KBM-7 (cell line): ENCODE measurements around the gene SLAMF1.
"Not testable (repeated sequence)": the region's sequence is repeated elsewhere in the genome, so short reads cannot be mapped to it uniquely, and the experiment has no call there.

ENCODE experiments used
- DNase-seq: peaks from one replicate; pipeline ENCODE4 v3.0.0-alpha.2; 2015
- in situ Hi-C: fragments of 300-500 bp; cut with MboI; formaldehyde crosslinking; loops from 2 replicates; pipeline ENCODE4 v1.14.3; 2020; ENCODE audit warnings: low sequenced_read_pairs, low pct_unique_long_range_greater_than_20kb, mixed read lengths

Gene SLAMF1

DNA sequence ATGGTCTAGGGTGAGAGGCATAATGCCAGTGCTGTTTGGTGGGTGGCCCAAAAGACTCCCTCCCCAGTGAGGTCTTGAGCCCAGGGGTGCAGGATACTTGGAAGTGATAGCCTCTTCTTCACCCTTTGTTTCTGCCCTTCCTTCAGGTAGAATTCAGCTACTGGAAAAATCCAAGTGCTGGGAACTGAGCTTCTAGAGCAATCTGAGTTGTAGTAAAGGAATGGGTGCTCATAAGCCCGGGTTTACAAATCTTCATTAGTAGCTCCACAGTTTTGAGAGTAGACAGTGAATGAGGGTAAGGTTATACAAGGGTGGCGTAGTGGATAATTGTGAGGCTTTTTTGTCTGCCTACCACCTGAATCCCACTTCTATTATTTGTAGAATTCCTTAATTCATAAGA is 38.3 kb downstream of the SLAMF1 start:
- DNase-seq = no peak
- in situ Hi-C loops = no loop called here

DNA sequence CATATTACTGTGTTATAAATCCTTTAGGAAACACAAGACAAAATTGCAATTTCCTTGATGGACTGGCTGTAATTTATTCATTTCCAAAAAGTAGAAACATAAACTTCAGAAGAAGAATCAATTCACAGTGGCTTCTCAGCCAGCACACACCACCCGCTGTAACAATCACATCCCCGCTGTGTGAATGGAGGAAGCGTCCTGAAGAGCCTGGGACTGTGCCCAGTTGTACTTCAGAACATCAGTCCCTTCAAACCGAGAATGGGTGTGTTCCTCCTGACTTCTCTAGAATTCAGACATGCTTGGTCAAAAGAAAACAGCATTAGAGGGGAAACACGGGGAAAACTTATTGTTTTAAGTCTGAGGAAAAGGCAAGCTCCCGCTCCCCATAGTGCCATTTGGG is 38.8 kb downstream of the SLAMF1 start:
- DNase-seq = no peak
- in situ Hi-C loops = no loop called here

DNA sequence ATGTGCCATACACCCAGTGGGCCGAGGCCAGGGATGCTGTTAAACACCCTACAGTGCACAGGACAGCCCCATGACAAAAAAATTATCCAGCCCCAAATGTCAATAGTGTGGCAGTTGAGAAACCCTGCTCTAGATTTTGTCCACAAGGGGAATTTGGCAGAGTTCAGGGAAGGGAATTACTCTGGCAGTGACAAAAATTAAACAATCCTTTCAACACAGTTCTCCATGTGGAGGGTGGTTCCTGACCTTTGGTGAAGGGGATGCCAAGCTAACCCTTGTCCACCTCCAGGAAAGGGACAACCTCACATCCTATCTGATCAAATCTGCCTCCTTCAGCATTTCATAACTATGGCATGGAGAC is 39.2 kb downstream of the SLAMF1 start:
- in situ Hi-C loops = no loop called here
- no peak for DNase-seq

DNA sequence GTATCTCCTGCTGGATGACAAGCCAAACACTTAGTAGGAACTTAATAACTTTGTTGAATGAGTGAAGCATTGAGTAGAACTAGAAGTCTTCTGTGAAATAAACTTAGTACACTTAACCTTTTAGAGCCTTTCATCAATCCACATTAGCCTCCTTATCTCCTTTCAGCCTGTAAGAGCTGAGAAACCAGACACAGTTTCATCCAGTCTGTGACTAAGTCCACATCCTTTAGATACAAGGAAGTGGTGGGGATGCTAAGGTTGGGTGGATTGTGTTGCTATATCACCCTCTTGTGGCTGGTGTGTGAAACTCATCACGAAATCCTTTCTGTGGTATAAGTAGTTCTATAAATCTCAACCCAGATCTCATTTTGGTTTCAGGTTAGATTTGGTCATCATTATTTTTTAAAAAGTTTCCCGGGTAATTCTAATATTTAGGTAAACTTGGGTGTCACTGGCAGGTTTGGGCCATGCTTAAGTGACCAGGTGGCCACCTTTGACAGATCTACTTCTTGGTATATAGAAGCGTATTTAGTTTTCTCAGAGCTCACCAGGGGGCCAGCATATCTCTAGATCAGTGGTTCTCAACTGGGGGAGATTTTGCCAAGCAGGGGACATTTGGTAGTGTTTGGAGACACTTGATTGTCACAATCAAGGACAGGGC is 39.7 kb downstream of the SLAMF1 start:
- in situ Hi-C loops = no loop called here
- peak; percentile 92 for DNase-seq

DNA sequence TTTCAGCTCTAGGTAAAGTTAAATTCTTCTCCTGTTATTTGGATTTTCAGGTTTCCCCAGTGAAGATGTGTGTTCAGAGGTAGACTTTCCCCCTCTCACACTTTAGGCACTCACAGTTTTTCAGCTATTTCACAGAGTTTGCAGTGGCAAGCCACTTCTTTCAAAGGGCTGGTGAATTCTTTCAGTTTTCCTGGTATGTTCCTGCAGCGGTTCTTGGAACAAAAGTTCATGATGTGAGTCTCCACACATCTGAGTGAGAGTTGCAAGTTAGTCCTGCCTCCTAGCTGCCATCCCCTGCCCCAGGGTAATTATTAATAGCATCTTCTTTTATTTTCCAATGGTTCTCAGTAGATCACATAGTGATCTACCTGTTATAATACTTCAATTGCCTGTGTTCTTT is 40.2 kb downstream of the SLAMF1 start:
- in situ Hi-C loops = no loop called here

DNA sequence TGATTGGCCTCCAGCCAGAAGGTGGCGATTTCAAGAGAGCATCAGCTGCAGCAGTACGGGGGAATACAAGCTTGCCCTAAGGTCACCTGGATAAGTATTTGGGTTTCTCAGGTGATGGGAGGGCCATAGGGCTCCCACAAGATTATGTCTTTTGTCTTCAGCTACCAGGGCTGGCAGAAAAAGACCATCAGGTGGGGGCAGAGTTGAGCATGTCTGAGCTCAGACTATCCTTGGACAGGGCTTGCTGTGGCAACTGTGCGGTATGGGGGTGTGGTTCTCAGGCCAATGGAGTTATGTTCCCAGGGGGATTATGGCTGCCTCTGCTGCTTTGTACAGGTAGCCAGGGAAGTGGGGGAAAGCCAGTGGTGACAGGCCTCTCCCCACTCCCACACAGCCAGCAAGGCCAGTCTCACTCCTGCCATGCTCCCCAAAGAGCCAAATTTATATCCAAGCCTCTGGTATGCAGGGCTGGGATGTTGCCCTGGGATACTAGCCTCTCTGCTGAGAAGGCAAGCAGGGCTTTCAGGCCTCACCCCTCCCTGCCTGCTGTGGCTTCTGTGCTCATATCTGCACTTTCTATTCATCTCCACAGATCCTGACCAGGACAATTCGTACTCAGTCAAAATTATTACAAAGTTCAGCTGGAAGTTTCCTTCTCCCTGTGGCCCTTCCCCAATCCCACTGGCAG is 40.9 kb downstream of the SLAMF1 start:
- in situ Hi-C loops = no loop called here
- DNase-seq = no peak

More for the DNA sequence above, 40.2 kb downstream of the SLAMF1 start:
- no peak for DNase-seq

DNA sequence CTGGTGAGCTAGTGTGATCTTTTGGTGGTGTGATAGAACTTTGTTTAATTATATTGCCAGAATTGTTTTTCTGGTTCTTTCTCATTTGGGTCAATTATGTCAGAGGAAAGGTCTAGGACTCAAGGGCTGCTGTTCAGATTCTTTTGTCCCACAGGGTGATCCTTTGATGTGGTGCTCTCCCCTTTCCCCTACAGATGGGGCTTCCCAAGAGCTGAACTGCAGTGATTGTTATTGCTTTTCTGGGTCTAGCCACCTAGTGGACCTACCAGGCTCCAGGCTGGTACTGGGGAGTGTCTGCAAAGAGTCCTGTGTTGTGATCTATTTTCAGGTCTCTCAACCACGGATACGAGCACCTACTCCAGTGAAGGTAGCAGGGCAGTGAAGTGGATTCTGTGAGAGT is 41.6 kb downstream of the SLAMF1 start:
- in situ Hi-C loops = no loop called here
- no peak for DNase-seq

DNA sequence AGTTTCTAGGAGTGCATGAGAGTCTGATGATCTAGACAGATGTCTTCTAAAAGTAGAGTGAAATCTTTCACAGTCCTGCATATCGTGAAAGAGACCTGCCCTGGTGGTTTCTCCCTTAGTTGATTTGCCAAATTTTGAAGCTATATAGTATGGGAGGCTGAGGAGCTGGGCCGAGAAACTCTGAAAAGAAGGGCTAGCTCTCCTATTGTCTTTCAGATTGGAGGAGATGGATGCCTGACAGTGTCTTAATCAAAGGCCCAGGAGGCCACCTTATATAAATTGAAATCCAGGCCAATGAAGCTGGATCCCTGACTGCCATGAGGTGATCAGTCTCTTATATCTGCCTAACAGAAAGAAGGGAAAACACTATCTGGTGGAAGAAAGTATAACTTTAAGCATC is 49.1 kb downstream of the SLAMF1 start:
- DNase-seq = no peak
- in situ Hi-C loops = no loop called here

DNA sequence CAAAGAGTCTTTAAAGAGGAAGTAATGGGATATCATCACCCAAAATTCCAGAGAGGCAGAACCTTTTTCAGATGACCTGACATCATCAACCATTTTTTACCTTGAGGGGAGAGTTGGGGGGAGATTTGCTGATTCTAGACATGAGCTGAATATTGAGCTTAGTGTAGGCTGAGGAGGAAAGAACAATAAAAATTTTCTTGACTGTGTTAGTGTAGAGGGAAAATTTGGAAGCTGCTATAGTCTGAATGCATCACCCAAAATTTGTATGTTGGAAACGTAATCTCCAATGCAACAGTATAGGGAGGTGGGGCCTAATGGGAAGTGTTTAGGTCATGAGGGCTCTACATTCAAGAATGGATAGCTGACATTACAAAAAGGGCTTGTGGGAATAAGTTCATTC is 49.8 kb downstream of the SLAMF1 start:
- DNase-seq = no peak
- in situ Hi-C loops = no loop called here

DNA sequence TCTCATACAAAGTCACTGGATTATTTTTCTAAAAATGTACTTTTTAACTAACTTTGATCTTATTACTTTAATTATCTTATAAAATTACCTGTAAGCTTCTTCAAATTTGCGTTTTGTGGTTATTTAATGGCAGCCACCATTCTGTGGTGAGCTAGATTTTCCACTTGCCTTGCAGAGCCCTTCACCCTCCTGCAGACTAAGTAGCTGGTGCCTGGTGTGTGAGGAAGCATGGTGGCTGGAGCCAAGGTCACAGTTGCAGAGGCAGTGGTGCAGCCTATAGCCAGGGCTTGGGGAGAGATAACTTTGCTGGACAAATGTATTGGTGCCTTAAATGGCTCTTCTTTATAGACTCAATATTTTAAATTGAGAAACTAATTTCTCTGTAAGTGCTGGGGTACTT is 56.4 kb downstream of the SLAMF1 start:
- DNase-seq = no peak
- in situ Hi-C loops = no loop called here

DNA sequence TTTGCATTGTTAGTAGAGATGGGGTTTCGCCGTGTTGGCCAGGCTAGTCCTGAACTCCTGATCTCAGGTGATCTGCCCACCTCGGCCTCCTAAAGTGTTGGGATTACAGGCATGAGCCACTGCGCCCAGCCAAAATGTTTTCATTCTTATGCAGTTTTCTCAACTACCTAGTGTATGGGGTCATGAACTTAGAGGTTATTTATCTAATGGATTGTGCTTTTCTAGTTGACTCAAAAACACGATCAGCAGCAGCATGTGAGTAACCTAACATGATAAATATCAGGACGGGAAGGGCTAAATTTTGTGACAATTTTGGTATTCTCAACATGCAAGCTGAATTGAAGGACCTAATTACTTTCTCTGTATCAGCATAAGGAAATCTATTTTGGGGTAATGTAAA is 58.4 kb downstream of the SLAMF1 start:
- DNase-seq = no peak

DNA sequence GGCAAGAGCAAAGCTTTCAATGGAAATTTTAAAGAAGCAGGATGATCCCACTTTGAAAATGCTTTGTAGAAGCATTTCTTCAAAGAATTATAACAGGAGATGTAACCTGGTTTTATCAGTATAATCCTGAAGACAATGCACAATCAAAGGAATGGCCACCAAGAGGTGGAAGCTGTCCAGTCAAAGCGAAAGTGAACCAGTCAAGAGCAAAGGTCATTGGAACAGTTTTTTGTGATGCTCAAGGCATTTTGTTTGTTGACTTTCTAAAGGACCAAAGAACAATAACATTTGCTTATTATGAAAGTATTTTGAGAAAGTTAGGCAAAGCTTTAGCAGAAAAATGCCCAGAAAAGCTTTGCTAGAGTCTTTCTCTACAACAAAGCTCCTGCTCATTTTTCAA is 62.1 kb downstream of the SLAMF1 start:
- DNase-seq = no peak
- in situ Hi-C loops = no loop called here

More for the DNA sequence above, 58.4 kb downstream of the SLAMF1 start:
- in situ Hi-C loops = no loop called here

DNA sequence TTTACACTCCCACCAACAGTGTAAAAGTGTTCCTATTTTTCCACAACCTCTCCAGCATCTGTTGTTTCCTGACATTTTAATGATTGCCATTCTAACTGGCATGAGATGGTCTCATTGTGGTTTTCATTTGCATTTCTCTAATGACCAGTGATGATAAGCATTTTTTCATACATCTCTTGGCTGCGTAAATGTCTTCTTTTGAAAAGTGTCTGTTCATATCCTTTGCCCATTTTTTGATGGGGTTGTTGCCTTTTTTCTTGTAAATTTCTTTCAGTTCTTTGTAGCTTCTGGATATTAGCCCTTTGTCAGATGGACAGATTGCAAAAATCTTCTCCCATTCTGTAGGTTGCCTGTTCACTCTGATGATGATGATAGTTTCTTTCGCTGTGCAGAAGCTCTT is 63.9 kb downstream of the SLAMF1 start:
- in situ Hi-C loops = not testable (repeated sequence)

DNA sequence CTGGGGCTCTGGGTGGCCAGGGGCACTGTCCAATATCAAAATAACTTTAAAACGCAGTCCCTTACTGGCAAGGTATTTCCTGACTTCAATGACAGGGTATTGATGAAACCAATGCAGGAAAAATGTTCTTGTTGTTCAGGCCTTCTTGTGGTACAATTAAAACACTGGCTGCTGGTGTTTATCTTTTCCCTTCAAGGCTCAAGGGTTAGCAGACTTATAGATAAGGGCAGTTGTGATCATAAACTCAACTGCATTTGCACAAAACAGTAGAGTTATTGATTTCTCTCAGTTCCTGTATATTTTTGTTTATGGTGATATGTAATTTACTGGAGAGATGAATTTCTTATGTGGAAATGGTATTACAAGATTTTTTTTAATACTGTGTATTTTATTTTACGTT is 64.9 kb downstream of the SLAMF1 start:
- in situ Hi-C loops = no loop called here
- no peak for DNase-seq

More for the DNA sequence above, 63.9 kb downstream of the SLAMF1 start:
- DNase-seq = not testable (repeated sequence)

DNA sequence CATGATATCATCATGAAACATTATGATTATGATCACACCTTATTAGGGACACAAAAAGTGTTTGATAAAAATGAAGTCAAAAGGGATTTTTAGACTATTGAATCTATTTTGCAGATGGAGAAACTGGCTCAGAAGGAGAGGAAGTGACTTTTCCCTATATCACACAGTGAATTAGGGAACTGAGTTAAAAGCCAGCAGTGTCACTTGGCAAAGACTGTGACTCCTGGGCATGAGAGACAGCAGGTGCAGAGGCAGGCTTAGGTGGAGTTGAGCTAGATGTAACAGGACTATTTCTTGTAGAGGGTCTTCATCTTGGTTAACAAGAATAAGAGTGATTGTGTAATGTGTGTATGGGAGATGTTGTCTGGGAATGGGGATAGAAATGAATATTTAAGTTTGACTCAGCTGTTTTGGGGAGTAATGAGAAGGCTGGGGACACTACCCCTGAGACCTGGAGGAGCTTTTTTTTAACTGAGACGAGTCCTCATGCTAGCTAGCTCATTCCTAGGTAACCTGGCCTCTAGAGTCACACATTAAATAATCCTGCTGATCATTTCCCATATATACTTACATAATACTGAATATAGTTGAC is 66.5 kb downstream of the SLAMF1 start:
- in situ Hi-C loops = no loop called here
- no peak for DNase-seq

DNA sequence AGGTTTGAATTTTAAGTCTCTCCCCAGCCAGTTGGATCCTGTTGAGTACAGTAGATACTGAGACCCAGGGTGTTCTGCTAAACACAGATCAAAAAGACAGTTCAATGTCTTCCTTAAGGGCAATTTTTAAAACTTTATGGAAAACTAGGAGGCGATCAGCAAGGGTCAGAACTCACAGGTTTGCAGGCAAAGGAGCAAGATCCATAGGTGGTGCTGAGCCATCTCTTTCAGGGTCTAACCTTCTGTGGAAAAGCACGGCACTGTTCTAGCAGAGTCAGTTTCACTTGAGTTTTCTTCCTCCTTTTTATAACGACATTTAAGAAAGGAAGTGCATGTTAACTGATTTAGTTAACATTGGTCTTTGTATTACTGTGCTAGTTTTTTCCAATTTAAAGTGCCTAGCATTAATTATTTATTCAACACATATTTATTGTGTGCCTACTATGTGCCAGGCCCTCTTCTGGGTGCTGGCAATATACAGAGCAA is 67.6 kb downstream of the SLAMF1 start, which contains the start of gene CD84:
Gene CD84 (minus strand): TSS at position 281 of the 486 bp plus-strand sequence. CDS start 59 bp downstream, at position 222.
- peak; percentile 55 for DNase-seq
- in situ Hi-C loops = no loop called here

DNA sequence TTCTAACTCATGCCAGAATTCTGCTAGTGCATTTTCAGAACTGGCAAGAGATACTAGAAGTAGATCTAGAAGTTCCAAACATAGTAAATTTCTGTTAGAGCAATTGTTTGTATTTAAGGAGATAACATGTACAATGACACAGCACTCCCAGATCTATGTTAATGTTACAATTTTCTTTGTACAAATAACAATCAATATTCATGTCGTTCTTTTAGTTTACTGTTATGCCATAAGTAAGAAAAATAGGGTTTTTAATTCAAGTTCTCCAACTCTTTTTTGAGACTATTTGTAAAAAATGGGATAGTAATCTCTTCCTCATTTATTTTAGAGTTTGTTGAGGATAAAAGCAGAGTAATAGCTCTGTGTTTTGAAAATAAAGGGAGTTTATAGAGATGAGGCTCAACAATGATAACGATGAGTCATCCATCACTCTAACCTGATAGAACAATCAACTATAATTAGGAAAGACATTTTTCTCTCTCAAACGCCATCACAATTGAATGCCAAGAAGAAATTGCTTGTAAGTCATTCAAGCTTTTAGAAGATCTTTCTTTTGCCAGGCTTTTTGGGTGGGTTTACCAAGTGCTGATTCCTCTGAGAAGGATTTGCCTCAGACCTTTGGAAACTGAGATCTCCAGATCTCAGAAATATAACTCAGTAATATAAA is 68.2 kb downstream of the SLAMF1 start:
- no peak for DNase-seq
- in situ Hi-C loops = no loop called here

DNA sequence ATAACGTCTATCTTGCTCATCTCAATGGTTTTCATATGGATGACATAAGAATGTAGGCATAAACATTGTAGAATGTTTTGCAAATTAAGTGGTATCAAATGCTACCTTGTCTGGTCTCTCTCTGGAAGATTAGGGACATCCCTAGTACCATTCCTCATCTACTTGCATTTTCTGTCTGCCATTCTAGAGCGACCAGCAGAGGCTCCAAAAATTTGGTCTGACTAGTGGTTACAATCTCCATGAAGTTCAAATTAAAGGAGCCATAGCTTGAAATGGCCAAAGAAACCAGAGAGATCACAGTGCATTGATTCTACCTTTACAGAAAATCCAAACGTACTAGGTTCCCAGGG is 68.7 kb downstream of the SLAMF1 start:
- no peak for DNase-seq
- in situ Hi-C loops = no loop called here

DNA sequence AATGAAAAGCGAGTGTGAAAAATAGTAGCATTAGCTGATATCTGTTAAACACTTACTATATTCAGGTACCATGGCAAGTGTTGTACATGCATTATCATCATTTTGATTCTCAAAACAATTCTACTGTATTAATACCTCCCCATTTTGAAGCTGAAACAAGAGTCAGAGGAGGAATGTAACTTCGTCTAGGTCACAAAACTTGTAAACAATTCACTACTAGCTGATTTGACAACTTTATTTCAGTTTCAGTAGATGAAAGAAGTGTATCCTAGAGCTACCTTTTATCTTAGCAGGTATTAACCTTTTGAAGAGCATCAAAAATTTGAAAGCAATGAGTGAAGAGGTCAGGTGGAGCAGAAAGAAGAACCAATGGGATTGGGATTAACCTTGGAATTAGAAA is 69.2 kb downstream of the SLAMF1 start:
- DNase-seq = no peak
- in situ Hi-C loops = no loop called here

DNA sequence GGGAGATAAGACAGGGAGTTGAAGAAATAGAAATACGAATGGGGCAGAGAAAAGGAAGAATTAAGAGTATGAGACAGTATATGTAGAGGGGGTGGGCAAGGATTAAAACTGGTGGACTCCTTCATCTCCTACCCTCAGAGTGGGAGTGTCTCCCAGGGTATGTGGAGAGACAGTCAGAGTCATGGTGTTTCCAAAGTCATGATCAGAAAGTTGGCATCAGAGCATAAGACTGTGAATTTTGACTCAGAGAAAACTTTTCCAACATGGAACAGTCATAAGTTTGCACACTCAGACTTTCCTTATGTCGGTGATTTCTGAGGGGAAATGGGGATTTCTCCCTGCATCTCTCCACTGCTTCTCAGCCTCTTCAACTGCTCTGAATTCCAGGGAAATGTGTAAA is 70.0 kb downstream of the SLAMF1 start:
- in situ Hi-C loops = no loop called here
- DNase-seq = no peak
